TTC549 (cell line): ENCODE measurements around the gene ANKMY1.

Source experiments
- FAIRE-seq: peaks from 2 replicates; lab custom pipeline; 2012; peaks lifted over from hg19 to GRCh38; lab: Jason Lieb, UNC

The ANKMY1 gene

GRCh38 chr2:240557808-240558207, at the start of gene ANKMY1:
TSS of gene ANKMY1 (minus strand) at chr2:240557988. CDS start at chr2:240557335, 653 bp downstream.
- no peak for FAIRE-seq

- no peak for FAIRE-seq
Observed at GRCh38 chr2:240605867-240606743, 48.3 kb upstream of the ANKMY1 start.

- no peak for FAIRE-seq
Observed at GRCh38 chr2:240604939-240605716, 47.3 kb upstream of the ANKMY1 start.

GRCh38 chr2:240604291-240604938, 46.6 kb upstream of the ANKMY1 start:
- no peak for FAIRE-seq

GRCh38 chr2:240603846-240604245, 46.1 kb upstream of the ANKMY1 start:
- FAIRE-seq: no peak

- FAIRE-seq: no peak
Observed at GRCh38 chr2:240603081-240603835, 45.5 kb upstream of the ANKMY1 start.

GRCh38 chr2:240602266-240603050, 44.7 kb upstream of the ANKMY1 start:
- no peak for FAIRE-seq

- no peak for FAIRE-seq
Observed at GRCh38 chr2:240601831-240602160, 44.0 kb upstream of the ANKMY1 start.

GRCh38 chr2:240601061-240601830, 43.5 kb upstream of the ANKMY1 start:
- no peak for FAIRE-seq

GRCh38 chr2:240600451-240600961, 42.7 kb upstream of the ANKMY1 start:
- no peak for FAIRE-seq

GRCh38 chr2:240599141-240599583, 41.4 kb upstream of the ANKMY1 start:
- no peak for FAIRE-seq

GRCh38 chr2:240598311-240598911, 40.6 kb upstream of the ANKMY1 start:
- no peak for FAIRE-seq

- no peak for FAIRE-seq
Observed at GRCh38 chr2:240597419-240598181, 39.8 kb upstream of the ANKMY1 start.

GRCh38 chr2:240597054-240597418, 39.2 kb upstream of the ANKMY1 start:
- FAIRE-seq: no peak

- FAIRE-seq: no peak
Observed at GRCh38 chr2:240596491-240596931, 38.7 kb upstream of the ANKMY1 start.

- no peak for FAIRE-seq
Observed at GRCh38 chr2:240596080-240596460, 38.3 kb upstream of the ANKMY1 start.

GRCh38 chr2:240595381-240596079, 37.7 kb upstream of the ANKMY1 start:
- FAIRE-seq: no peak
